HG03342 (cell line): Measurements from ENCODE around the gene DLGAP4.

Experiments
- ATAC-seq: cut with Tn5 transposase; IDR thresholded peaks from one replicate; pipeline ENCODE4 v1.9.1; 2021; ENCODE audit warnings: mild to moderate bottlenecking, moderate library complexity; ENCODE audit not compliant: unreplicated experiment

The DLGAP4 gene

DNA sequence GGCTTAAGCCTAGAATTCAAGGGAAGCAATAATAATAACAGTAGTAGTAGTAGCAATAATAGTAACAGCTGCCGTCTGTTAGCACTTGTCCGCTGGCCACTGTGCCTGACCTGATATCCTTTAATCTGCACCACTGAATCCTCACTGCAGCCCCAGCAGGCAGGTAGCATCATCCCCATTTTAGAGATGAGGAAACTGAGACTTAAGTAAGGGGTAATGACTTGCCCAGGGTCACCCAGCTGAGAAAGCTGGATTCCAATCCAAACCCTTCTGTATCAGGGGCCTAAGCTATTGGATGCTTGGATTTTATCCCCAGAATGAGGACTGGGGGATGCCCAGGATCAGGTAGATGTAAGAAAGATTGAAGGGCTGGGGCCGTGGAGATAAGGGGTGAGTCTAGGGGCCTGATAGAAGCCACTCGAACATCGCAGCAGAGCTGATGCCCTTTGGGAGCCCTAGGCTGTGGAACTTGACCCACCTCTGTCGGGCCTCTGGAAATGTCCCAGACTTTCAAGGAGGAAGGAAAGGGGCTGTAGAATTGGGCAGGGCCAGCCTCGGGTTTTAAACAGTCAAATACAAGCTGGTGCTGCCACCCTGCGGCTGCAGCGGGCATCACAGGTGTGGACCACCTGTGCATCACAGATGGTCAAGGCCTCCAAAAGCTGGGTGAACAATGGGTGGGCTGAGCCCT lies 133.0 kb downstream of the DLGAP4 start:
- ATAC-seq: no peak

DNA sequence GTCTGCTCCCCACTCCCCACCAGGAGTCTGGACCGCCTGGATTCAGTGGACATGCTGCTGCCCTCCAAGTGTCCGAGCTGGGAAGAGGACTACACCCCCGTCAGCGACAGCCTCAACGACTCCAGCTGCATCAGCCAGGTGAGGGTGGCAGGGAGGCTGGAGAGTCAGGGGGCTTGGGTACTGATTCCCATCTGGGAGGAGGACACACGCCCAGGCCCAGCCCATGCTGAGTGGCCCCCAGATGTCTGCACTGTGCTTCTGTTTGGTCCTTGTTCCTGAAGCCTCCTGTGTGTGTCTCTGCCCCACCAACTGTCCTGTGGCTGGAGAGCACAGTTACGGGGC lies 133.6 kb downstream of the DLGAP4 start:
- ATAC-seq: no peak

DNA sequence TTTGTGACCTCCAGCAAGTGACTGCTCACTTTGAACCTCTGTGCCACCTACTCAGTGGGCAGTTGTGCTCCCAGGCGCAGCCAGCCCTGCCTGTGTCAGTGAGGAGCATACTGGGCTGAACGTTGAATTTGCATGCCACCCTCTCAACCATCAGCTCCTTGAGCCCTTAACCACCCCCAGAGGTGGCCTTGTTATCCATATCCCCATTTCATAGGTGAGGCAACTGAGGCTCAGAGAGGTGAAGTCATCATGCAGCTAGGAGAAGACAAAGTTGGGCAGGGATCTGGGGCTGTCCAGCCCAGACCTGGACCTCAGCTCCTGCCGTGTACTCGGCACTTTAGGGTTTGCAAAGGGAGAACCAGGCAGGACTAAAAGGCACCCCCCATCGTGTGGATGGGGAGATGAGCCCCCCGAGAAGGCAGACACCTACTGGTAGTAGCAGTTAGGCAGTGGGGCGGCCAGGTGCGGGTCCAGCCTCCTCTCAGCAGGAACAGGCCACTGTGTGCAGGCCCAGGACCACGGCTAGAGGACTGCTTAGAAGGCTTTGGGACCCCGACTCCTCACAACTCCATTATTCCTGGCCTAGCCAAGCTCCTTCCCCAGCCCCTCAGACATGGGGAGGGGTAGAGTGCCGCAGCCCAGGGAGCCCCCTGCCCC lies 134.4 kb downstream of the DLGAP4 start:
- no peak for ATAC-seq

DNA sequence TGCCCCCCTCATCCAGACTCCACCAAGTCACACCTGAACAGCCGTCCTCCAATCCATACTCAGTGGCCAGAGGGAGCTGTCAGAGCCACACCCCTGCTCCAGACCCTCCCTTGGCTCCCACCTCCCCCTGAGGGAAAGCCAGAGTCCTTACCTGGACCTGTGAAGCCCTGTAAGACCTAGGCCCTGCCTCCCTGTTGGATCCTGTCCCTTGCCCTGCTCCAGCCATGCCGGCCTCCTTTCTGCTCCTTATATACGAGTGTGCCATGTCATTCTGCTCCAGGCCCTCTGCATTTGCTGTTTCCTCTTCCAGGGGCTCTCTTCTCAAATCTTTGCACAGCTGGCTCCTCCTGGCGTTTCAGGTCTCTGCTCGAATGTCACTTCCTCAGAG lies 134.9 kb downstream of the DLGAP4 start:
- no peak for ATAC-seq

DNA sequence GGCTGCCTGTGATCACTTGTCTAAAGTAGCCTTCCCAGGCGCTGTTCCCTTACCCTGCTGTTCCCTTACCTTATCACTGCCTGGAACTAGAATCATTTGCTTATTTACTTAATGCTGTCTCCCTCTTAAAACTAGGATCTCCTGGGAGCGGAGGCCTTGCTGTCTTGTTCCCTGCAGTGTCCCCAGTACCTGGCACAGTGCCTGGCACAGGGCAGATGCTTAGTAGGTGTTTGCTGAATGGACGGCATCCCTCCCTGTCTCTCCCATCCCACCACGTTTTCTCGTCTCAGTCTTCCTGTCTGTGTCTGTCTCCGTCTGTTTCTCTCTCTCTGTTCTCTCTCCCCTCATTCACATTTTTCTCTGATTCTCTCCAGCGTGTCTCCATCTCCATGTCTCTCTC lies 135.3 kb downstream of the DLGAP4 start:
- ATAC-seq: no peak

DNA sequence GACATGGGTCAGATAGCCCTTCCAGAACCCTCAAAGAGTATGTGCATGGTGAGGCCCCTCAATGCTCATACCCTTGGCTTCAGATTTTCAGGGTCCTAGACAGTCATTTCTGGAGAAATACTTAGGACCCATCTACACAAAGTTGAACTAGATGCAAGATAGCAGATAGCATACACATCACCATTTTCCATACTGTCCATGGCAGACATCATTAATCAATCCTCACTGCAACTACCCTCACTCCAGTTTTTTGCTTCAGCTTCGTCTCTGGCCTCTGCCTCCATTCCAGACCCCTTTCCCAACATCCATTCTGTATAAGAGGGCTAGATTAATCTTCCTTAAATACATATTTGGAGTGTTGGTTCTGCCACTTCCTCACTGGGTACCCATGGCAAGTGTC lies 139.7 kb downstream of the DLGAP4 start:
- ATAC-seq: no peak

DNA sequence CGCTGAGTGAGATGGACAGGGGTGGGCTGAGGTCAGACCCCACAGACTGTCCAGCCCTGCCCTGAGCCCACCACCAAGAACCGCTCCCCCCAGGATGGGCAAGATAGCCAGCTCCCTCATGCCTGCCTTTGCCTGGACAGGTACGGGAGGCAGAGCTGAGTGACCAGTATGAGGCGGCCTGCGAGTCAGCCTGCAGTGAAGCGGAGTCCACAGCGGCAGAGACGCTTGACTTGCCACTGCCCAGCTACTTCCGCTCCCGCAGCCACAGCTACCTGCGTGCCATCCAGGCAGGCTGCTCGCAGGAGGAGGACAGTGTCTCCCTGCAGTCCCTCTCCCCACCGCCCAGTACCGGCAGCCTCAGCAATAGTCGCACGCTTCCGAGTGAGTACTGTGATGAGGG lies 140.4 kb downstream of the DLGAP4 start:
- no peak for ATAC-seq

DNA sequence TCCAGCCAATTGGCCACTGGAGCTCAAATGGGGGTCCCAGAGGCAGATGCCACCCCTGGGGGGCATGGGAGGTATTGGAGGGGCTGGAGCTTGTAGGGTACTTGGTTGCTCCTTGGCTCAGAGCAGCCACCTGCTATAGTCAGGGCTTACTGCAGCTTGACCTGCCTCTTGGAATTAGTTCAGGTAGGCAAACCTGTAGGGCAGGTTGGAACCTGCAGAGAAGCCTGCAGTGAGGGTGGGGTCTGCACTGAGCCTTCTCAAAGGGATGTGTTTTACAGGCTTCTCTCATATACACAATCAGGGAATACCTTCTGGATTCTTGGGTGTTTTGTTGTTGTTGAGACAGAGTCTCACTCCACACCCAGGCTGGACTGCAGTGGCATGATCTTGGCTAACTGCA lies 141.0 kb downstream of the DLGAP4 start:
- no peak for ATAC-seq

DNA sequence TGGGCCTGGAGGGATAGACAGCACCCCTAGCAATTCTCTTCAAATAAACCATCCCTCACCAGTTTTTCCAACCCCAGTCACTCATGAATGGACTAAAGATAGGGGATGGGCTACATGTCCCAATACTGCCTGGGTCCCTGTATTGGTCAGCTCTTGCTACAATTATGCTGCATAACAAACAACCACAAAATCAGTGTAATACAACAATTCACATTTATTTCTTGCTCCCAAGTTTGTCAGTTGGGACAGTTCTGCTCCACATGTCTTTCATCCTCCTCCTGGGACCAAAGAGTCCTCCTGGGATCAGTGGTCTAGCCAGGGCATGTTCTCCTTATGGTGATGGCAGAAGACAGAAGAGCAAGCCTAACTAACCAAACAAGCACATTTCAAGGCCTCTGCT lies 143.5 kb downstream of the DLGAP4 start:
- no peak for ATAC-seq

DNA sequence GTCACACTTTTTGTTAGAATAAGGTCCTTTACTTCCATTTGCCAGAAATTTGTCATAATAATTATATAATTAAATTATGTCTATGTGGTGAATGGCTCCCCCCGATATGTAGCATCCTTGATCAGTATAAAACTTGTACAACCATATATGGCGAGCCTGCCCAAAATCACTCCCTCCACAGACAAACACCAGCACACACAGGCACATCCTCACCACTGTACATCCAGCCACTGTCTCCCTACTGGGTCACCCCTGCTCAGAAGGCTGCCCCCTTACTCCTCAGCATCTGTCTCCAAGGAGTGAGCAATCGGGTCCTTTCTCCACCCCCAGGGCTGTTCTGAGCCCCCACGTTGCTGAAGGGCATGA lies 148.2 kb downstream of the DLGAP4 start:
- ATAC-seq: no peak

DNA sequence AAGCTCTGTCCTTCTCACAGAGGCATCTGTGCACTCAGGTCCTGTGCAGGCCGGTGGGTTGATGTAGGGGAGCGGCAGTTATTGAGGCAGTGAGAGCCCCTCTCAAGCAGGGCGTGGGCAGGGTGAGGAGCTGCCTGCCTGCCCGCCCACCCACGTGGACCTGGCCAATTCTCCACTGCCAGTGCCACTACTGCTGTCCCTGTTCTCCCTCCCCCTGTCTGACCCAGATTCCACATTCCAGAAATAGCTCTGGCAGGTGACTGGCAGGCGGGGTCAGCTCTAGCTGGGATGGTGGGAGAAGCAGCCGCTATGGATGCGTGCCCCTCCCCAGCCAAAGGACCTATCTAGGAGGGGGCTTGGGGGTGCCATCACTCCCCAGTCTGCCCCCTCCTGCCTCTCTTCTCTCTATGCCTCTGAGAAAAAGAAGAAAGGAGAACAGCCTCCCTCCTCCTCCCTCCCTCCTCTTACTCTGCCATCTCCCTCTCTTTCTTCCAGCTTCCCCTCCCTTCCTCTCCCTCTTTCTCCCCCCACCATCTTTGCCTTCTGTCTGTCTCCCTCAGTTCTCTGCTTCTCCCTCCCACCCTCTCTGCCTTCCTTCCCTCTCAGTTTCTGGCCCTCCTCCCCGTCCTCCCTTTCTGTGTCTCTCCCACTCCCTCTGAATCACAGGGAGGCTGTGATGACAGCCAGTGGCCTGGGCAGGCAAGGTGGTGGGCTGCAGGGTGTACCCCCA lies 148.7 kb downstream of the DLGAP4 start:
- no peak for ATAC-seq

DNA sequence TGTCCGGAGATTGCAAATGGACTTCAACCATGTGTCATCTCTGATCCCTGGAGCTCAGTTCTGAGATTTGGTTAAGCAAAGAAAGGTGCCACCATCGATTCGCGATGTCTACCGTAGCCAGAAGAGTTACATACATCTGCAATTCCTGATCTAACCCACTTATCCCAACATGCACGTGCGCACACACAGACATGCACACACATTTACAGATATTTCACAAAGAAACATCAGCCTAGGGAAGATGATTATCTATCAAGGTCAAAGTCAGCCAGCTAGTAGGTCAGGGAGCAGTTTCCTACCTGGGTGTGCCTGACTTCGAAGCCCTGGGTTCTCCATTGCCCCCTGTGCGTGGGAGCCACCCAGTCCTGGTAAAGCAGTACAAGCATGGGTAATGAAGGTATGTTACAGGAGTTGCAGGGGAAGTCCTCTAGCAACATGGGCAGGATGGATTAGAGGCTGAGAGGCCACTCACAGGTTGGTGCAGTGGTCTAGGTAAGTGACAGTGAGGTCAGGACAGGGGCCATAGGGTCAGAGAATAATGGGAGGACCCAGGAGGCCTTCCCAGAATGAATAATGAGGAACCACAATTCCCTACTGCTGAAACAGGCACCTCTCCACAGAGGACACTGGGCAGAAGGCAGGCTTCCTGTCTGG lies 150.0 kb downstream of the DLGAP4 start:
- ATAC-seq: no peak

DNA sequence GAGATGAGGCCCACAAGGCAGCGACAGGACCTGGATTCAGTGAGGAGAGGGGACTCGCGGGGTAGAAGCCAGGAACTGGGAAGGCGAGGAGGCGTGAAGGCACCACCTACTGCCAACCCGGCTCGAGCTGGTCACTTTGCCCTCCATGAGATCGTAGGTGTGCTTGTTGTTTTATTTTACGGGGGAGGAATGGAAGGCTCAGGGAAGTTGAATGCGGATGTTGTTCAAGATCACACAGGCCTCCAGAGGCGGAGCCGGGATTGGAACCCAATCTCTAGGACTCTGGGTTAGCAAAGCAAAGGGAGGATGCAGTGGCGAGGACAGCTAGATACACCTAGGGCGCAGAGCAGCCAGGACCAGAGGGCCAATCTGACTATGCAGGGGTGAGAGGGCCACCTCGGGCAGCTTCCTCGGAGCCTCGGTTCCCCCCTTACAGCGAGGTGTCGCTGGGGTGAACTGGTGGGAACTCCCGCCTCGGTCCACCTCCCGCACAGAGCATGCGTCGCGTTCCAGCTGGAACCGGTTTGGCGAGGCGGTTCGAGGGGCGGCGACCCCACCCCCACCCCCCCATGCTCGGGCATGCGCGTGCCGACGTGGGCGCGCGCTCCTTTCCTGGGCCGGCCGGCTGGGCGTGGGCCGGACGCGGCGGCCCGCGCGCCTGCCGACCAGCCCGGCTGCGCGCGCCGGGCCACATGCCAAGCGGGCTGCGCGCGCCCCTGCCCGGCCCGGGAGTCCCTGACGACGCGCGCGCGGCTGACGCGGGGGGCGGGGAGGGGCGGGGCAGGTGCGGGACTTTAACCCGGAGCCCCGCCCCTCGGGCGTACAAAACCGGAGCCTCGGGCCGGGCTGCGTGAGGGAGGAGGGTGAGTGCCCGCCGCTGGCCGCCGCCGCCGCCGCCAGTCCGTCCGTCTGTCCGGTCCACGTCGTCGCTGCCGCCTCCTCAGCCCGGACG lies 154.8 kb downstream of the DLGAP4 start:
- ATAC-seq: peak; percentile 57

DNA sequence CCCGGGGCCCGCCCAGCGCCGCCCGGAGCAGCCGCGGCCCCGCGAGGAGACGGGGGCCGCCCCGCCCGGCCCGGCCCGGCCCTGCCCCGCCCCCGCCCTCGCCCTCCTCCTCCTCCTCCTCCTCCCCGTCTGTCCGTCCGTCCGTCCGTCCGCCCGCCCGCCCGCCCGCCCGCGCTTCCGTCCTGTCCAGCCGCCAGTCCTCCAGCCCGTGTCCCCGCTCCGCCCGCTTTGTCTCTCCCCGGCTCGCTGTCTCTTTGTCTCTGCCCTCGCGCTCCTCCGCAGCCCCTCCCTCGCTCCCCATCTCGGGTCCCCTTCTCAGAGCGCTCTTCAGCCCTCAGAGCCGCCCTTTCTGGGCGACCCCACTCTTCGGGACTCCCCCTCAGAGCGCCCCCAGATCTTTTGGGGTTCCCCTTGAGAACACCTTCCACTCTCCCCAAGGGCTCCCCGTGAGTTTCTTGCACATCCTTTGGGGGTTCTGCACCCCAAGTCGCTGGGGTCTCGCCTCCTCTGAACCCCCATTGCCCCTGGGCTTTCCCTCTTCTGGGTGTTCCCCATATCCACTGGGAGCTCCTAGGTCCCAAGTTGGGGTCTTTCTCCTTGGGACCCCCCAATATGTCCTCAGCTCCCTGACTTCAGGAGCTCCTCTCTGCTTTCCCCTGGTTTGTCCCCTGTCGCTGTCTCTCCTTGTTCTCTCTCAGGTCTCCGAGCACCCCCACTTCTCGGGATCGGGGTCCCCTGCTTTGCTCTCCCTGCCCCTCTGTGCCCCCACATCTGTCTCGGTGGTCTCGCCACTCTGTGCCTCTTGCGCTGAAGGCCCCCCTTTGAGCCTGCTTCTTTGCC lies 155.7 kb downstream of the DLGAP4 start:
- ATAC-seq: peak; percentile 6

DNA sequence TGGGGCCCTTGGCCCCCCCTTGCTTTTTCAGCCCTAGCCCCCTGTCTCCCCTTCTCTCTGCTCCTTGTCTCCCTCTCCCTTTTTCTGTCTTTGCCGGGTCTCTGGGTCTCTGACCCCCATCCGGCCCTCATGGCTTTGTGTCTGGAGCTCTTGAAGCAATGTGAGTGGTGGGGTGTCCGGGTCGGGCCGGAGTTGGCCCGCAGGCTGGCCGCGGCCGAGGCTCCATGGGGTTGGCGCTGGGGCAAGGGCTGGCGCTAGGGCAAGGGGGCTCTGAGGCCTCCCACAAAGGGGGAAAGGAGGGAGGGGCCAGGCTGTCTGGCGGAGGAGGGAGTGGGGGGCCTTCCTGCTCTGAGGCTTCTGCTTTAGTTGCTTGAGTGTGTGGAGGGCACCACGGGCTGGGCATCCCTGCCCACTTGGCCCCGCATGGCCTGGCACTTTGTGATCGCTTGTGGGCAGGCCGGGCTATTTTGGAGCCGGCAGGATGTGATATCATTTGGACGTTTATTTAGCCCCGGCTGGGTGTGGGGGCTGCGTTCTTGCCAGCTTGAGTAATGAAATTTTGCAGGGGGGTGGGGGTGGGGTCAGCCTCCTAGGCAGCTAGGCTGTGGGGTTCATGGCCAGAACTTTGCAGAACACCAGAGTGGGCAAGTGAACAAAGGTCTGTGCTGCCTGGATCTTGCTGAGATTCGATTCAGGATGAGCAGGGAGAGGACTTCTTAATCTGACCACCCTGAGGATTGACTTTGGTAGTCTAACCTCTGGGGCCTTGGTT lies 156.5 kb downstream of the DLGAP4 start:
- no peak for ATAC-seq

DNA sequence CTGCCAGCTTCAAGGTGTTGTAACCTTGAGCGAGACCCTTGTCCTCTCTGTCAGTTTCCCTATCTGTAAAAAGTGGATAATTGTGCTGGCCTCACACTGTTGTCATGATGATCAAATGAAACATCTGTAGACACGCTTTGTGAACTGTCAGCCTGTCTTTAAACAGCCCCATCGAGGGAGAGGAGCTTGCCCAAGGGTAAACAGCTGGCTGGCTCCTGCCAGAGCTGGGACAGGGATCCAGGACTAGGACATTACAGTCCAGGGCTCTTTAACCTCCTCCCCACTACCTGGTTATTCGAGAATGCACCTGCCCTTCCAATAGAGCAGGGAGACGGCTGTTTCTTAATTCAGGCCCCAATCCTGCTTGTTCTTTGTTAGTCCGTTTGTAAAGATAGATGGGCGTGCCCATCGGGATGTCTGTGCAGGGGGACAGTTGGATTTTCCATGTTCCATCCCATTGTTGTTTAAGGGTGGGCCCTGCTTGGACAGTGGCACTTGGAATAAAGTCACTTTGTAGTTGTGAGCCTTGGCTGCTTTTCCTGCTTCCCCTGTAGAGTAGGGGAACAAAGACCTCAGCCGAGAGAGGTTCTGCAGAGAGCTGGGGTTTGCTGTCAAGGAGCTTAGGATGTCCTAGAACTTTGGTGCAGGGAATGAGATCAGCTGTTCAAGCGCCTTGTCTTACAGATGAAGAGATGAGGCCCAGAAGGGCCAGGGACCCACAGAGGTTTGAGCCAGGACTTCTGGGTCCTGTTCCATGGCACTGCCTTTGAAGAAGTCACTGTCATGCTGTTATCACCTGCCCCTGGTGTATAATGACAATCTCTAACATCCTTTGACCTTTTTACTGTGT lies 157.3 kb downstream of the DLGAP4 start:
- no peak for ATAC-seq

DNA sequence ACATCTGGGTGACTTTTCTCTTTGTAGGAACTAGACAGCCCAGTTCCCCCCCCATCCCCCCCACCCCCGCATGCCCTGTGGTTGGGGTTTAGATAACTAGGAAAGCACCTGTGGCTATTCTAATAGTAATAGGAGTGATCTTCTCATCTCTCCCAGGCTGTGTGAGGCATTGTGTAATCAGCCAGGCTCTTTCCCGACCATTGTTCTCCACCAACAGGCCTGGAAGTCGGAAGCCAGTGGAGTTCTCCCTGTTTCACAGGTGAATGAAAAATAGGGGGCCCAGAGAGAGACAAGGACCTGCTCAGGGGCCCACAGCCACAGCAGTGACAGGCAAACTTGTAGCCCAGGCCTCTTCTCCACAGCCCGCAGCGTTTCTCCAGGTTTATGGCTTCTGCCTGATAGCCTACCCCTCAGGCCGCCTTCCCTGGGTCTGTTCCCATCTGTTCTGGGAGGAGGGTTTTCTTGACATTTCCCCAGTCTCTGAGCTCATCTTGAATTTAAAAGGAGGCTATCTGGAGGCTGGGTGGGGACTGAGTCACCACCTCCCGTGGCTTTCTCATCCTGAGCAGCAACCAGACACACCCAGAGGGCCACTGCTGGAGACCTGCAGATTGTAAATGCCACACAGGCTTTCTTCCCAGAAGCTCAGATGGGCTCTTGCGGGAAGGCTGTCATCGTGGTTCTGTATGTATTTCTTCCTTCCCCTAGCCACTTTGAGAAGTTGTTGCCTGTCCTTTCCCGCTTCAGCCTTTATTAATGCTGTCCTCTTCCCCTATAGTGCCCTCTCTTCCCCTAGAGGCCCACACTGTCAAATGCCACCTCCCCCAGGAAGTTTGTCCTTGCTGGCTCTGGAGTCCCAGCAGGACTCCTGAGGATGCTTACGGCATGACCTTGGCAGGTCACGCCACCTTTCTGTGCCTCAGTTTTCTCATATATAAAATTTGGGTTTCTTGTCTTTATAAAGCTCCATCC lies 159.3 kb downstream of the DLGAP4 start:
- no peak for ATAC-seq
